Measurements from ENCODE around the gene FOXR1.

DNA sequence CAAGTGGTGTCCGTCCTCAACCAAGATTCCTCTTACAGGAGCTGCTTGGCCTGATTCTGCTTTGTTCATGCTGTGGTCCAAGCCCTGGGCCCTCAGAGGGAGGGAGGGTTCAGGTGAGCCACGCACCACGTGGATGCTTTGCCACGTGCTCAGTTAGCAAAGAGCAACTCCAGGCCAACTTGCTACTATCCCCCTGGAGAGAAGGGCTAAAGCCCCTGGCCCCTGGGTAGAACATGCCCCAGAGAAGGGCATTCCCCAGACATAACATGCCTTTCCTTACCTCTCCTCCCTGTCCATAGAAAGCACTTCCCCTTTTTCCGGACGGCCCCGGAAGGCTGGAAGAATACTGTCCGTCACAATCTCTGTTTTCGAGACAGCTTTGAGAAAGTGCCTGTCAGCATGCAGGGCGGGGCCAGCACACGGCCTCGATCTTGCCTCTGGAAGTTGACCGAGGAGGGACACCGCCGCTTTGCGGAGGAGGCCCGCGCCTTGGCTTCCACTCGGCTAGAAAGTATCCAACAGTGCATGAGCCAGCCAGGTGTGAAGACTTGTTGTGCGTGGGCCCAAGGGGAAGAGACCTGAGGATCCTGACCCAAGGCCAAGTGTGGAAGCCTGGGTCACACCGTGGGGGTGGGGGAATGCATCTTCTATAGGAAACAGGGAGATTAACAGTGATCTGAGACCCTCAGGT, 8.8 kb downstream of the FOXR1 start:
- TF ChIP-seq, protein P1, sequence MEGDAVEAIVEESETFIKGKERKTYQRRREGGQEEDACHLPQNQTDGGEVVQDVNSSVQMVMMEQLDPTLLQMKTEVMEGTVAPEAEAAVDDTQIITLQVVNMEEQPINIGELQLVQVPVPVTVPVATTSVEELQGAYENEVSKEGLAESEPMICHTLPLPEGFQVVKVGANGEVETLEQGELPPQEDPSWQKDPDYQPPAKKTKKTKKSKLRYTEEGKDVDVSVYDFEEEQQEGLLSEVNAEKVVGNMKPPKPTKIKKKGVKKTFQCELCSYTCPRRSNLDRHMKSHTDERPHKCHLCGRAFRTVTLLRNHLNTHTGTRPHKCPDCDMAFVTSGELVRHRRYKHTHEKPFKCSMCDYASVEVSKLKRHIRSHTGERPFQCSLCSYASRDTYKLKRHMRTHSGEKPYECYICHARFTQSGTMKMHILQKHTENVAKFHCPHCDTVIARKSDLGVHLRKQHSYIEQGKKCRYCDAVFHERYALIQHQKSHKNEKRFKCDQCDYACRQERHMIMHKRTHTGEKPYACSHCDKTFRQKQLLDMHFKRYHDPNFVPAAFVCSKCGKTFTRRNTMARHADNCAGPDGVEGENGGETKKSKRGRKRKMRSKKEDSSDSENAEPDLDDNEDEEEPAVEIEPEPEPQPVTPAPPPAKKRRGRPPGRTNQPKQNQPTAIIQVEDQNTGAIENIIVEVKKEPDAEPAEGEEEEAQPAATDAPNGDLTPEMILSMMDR (IDR thresholded peaks at IDR 0.05): no peak
- TF ChIP-seq POLR2AphosphoS5 (IDR thresholded peaks at IDR 0.05): no peak
- no peak for TF ChIP-seq POLR2A (IDR thresholded peaks at IDR 0.05)

All from breast epithelium (tissue), 3 donors.